HepG2 (cell line): ENCODE results near the gene LMX1B. TPM values are rescaled to one million over a fixed set of nuclear protein-coding genes. Genes with fewer than 3 reads are reported as not detected.
A peak's percentile ranks its signal among the peaks of the same experiment; 100 is the strongest.

Experiments
- ATAC-seq: fragments of 200-7000 bp; cut with Tn5 transposase; 3 replicates; pipeline ENCODE4 v1.9.1; 2020; ENCODE audit warnings: mild to moderate bottlenecking, moderate library complexity
- BruUV-seq: library from RNA; stranded (reverse); fragments of 400-500 nt; replicated peaks from 2 replicates; lab custom pipeline; 2021; lab: Mats Ljungman, UMichigan
- CTCF ChIA-PET: fragments of 300-600 bp; formaldehyde crosslinking; extraction: SDS; loops from one replicate; lab custom pipeline; 2021; ENCODE audit warnings: low total read pairs, inconsistent platforms, low intra/inter-chr PET ratio; lab: Yijun Ruan, JAX
- POLR2A ChIA-PET: fragments of 350-600 bp; sonication (Branson Sonifier 250); formaldehyde crosslinking; loops from one replicate; lab custom pipeline; 2020; ENCODE audit warnings: antibody characterized with exemption, inconsistent platforms; lab: Yijun Ruan, JAX
- DNase-seq: peaks from one replicate; pipeline ENCODE4 v3.0.0-alpha.2; 2015; ENCODE audit warnings: low spot score
- FAIRE-seq: peaks from 3 replicates; lab custom pipeline; 2011; peaks lifted over from hg19 to GRCh38; lab: Jason Lieb, UNC
- H2AFZ ChIP-seq: one replicate; pipeline ENCODE4 v1.6.1; 2011; ENCODE audit warnings: low read length, inconsistent platforms
- H3K27ac ChIP-seq: fragments of 300-600 bp; 3 replicates; pipeline ENCODE4 v1.8.0; 2011; ENCODE audit warnings: mixed run types, mild to moderate bottlenecking, mixed read lengths, low read length, inconsistent platforms; ENCODE audit not compliant: insufficient read depth; ENCODE audit errors: extremely low read length
- H3K27me3 ChIP-seq, 2 experiments: fragments of 200-600 bp in 1 of 2; 2 replicates in 1 of 2; 3 replicates in 1 of 2; pipeline versions ENCODE4 v1.6.0 to v1.8.0; 2011; ENCODE audit warnings: low read length in 2 of 2, mild to moderate bottlenecking in 2 of 2, moderate library complexity in 2 of 2, inconsistent platforms in 1 of 2; ENCODE audit not compliant: insufficient read depth in 2 of 2, control insufficient read depth in 1 of 2
- H3K36me3 ChIP-seq, 2 experiments: fragments of 200-600 bp in 1 of 2; replicated peaks in 1 of 2; 2 replicates in 1 of 2; 3 replicates in 1 of 2; pipeline versions ENCODE4 v1.5.1 to v1.8.0; 2011; ENCODE audit warnings: low read length in 2 of 2, inconsistent platforms in 1 of 2; ENCODE audit not compliant: insufficient read depth in 2 of 2, control insufficient read depth in 1 of 2
- H3K4me1 ChIP-seq: 2 replicates; pipeline ENCODE4 v1.5.1; 2012; ENCODE audit warnings: low read length, inconsistent platforms; ENCODE audit not compliant: insufficient read depth
- H3K4me2 ChIP-seq: 2 replicates; pipeline ENCODE4 v1.6.0; 2011; ENCODE audit warnings: low read depth, low read length, inconsistent platforms
- H3K4me3 ChIP-seq, 3 experiments: fragments of 200-600 bp in 1 of 3; sonication (generic), shearing (Covaris generic) in 1 of 3; replicated peaks in 1 of 3; 2 replicates each; pipeline ENCODE4 v1.5.1; 2011 to 2016; ENCODE audit warnings: low read length in 3 of 3, inconsistent platforms in 2 of 3, low read depth in 2 of 3, mild to moderate bottlenecking in 2 of 3, control low read depth in 1 of 3, mixed read lengths in 1 of 3; ENCODE audit not compliant: insufficient read depth in 1 of 3
- H3K79me2 ChIP-seq: one replicate; pipeline ENCODE4 v1.6.1; 2011; ENCODE audit warnings: low read length, inconsistent platforms; ENCODE audit not compliant: insufficient read depth
- H3K9ac ChIP-seq: 2 replicates; pipeline ENCODE4 v1.6.0; 2011; ENCODE audit warnings: mild to moderate bottlenecking, low read depth, low read length, inconsistent platforms; ENCODE audit not compliant: insufficient read depth
- H3K9me3 ChIP-seq: 2 replicates; pipeline ENCODE4 v1.5.1; 2012; ENCODE audit warnings: mild to moderate bottlenecking, low read length
- H4K20me1 ChIP-seq: 2 replicates; pipeline ENCODE4 v1.6.0; 2011; ENCODE audit warnings: inconsistent platforms, mild to moderate bottlenecking, low read length, moderate library complexity; ENCODE audit not compliant: insufficient read depth
- ATF1 ChIP-seq: IDR thresholded peaks from 2 replicates; pipeline ENCODE4 v1.6.1; 2016; ENCODE audit warnings: mild to moderate bottlenecking, control low read depth
- HOXA3 ChIP-seq: sonication (generic); formaldehyde crosslinking; IDR thresholded peaks from 2 replicates; pipeline ENCODE4 v1.5.0; 2020; ENCODE audit warnings: missing genetic modification reagents
- KDM1A ChIP-seq: IDR thresholded peaks from 2 replicates; pipeline ENCODE4 v1.6.1; 2016; ENCODE audit warnings: missing compliant biosample characterization
- SMAD3 ChIP-seq: sonication (generic); formaldehyde crosslinking; IDR thresholded peaks from 2 replicates; pipeline ENCODE4 v1.4.0; 2020; ENCODE audit warnings: missing genetic modification reagents
- SOX6 ChIP-seq, 2 experiments: fragments of 450-650 bp in 1 of 2; sonication (generic) in 1 of 2; formaldehyde crosslinking in 1 of 2; IDR thresholded peaks; 2 replicates each; pipeline versions ENCODE4 v1.4.0 to v1.6.1; 2017 to 2020; ENCODE audit warnings: antibody characterized with exemption in 1 of 2, mild to moderate bottlenecking in 1 of 2, missing genetic modification reagents in 1 of 2
- ZMYM2 ChIP-seq: sonication (generic); formaldehyde crosslinking; IDR thresholded peaks from 2 replicates; pipeline ENCODE4 v1.8.0; 2022; ENCODE audit warnings: mild to moderate bottlenecking, missing genetic modification reagents
- ZNF570 ChIP-seq: sonication (generic); formaldehyde crosslinking; IDR thresholded peaks from 2 replicates; pipeline ENCODE4 v1.4.0; 2020; ENCODE audit warnings: mild to moderate bottlenecking, missing genetic modification reagents, borderline replicate concordance
- ZNF598 ChIP-seq: sonication (generic); formaldehyde crosslinking; IDR thresholded peaks from 2 replicates; pipeline ENCODE4 v1.5.1; 2020; ENCODE audit warnings: mild to moderate bottlenecking, missing genetic modification reagents, borderline replicate concordance
- WGBS: methylation state at CpG from one replicate; pipeline ENCODE4 v1.1.6; 2017; ENCODE audit warnings: low lambda C conversion rate; 5-methylcytosine and 5-hydroxymethylcytosine counted together
- in situ Hi-C: cut with HindIII; loops from 2 replicates; pipeline ENCODE4 v1.10.0; 2017; ENCODE audit warnings: low pct_unique_long_range_greater_than_20kb; ENCODE audit not compliant: extremely low pct_ligation_motif_present
- intact Hi-C: fragments of 100-400 bp; cut with micrococcal nuclease; formaldehyde crosslinking; loops from one replicate; pipeline ENCODE4 v1.10.0; 2022; ENCODE audit not compliant: unreplicated experiment
- polyA plus RNA-seq, 8 experiments: library from polyadenylated mRNA; depleted of rRNA in 3 of 8; stranded (reverse) in 7 of 8; unstranded in 1 of 8; fragments of >200 nt; fragmentation: Illumina TruSeq in 4 of 8; extraction: Trizol in 4 of 8; gene quantifications; 2 replicates each; pipeline versions ENCODE4 v1.2.1 to v1.2.3, GENCODE V29; 2011 to 2016; ENCODE audit warnings: low read depth in 4 of 8, missing spikeins in 1 of 8, mixed read lengths in 1 of 8; ENCODE audit not compliant: insufficient read depth in 1 of 8
- total RNA-seq, 5 experiments: library from RNA; depleted of rRNA; stranded (reverse); fragments of >200 nt; fragmentation: Illumina TruSeq; extraction: Trizol; gene quantifications; 2 replicates each; pipeline ENCODE4 v1.2.3, GENCODE V29; 2016; ENCODE audit warnings: low read depth in 1 of 5
- TF ChIP-seq, protein P1 (sequence below), 2 experiments: sonication (generic) in 1 of 2; formaldehyde crosslinking in 1 of 2; IDR thresholded peaks; 2 replicates each; pipeline versions ENCODE4 v1.5.1 to v1.6.1; 2011 to 2020; ENCODE audit warnings: borderline replicate concordance in 1 of 2, low read depth in 1 of 2, low read length in 1 of 2, mild to moderate bottlenecking in 1 of 2, missing genetic modification reagents in 1 of 2, moderate library complexity in 1 of 2
- TF ChIP-seq, protein P2 (sequence below): sonication (generic); formaldehyde crosslinking; IDR thresholded peaks from 2 replicates; pipeline ENCODE4 v1.4.0; 2020; ENCODE audit warnings: missing genetic modification reagents, borderline replicate concordance
- TF ChIP-seq, protein P3 (sequence below): sonication (generic); formaldehyde crosslinking; IDR thresholded peaks from 2 replicates; pipeline ENCODE4 v1.4.0; 2020; ENCODE audit warnings: missing genetic modification reagents; ENCODE audit errors: not compliant biosample characterization
- TF ChIP-seq, protein P4 (sequence below): sonication (generic); formaldehyde crosslinking; IDR thresholded peaks from 2 replicates; pipeline ENCODE4 v1.4.0; 2020; ENCODE audit warnings: mild to moderate bottlenecking, missing genetic modification reagents

The LMX1B gene
- total and polyA plus RNA-seq, 2 of the 13 experiments (the other 11 are each of a cell fraction or from before 2014, with no cell fraction given): not detected

DNA sequence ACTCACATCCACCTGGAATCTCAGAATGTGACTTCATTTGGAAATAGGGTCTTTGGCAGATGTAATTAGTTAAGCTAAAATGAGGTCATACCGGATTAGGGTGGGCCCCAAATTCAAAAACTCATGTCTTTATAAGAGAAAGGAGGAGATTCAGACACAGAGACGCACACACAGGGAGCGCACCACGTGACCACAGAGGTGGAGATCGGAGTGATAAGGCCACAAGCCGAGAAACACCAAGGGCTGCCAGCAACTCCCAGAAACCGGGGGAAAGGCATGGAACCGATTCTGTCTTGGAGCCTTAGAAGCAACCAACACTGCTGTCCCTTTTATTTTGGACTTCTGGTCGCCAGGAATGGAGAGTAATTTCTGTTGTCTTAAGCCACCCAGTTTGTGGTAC, 31.8 kb upstream of the LMX1B start:
- 10% methylated on average over 9 of the region's 9 CpGs for WGBS
- TF ChIP-seq, protein P1, sequence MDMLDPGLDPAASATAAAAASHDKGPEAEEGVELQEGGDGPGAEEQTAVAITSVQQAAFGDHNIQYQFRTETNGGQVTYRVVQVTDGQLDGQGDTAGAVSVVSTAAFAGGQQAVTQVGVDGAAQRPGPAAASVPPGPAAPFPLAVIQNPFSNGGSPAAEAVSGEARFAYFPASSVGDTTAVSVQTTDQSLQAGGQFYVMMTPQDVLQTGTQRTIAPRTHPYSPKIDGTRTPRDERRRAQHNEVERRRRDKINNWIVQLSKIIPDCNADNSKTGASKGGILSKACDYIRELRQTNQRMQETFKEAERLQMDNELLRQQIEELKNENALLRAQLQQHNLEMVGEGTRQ (IDR thresholded peaks at IDR 0.05; ENCODE audit: low read depth, low read length): peak; percentile 29; the same call in 1 of the 2 replicates
- TF ChIP-seq, protein P1 (CRISPR knock-in tag; IDR thresholded peaks at IDR 0.05; ENCODE audit: borderline replicate concordance): no peak; the same call in 1 of the 2 replicates
- no peak for TF ChIP-seq ATF1 (CRISPR knock-in tag)
- no peak for TF ChIP-seq SOX6 (IDR thresholded peaks at IDR 0.05)
- TF ChIP-seq SOX6 (CRISPR knock-in tag; IDR thresholded peaks at IDR 0.05): no peak
- no peaks in the 10 kb centered on the region for H4K20me1 ChIP-seq
- no peak for DNase-seq
- ChIA-PET POLR2A (no interaction called here), CTCF (no interaction called here)
- H3K79me2 ChIP-seq: no peaks in the 10 kb centered on the region
- in situ Hi-C loops (no loop called here), intact Hi-C loops (no loop called here)
- peaks cover 25% of the 10 kb centered on the region for H3K4me1 ChIP-seq
- no peak for FAIRE-seq
- no peak overlapping the region for H3K9ac ChIP-seq
- no peak overlapping the region for H3K4me2 ChIP-seq
- H3K27ac ChIP-seq: no peak overlapping the region
- H3K9me3 ChIP-seq: no peaks in the 10 kb centered on the region
- no peak overlapping the region for H3K4me3 ChIP-seq
- peaks cover 4 to 55% of the 10 kb centered on the region in 2 experiments; a peak in 4 of 5 replicates for H3K27me3 ChIP-seq
- no peak for ATAC-seq
- H3K36me3 ChIP-seq: no peaks in the 10 kb centered on the region
- no TSS peak for BruUV-seq
- H2AFZ ChIP-seq: no peak overlapping the region

DNA sequence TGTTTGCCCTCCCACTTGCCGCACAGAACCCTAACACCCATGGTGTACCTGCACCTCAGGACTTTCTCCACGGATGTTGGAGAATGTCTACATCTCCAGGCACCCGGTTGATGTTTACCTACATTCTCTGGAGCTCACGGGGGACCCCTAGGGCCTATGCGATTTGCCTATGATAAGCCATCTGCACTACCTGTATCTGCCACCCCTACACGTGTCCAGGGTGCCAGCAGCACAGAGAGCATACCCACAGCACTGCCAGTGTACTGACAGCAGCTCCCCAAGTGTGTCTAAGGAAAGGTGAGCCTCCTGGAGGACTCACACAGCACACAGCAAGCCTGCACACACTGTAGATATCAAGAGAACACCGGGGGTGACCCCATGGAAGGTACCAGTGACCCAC, 31.3 kb upstream of the LMX1B start:
- FAIRE-seq (no peak), DNase-seq (no peak), ATAC-seq (peak; percentile 40)
- Histone ChIP-seq H3K79me2 (no peaks in the 10 kb centered on the region), H3K9me3 (no peaks in the 10 kb centered on the region), H3K9ac (no peak overlapping the region), H3K4me2 (no peak overlapping the region), H3K4me1 (peaks cover 31% of the 10 kb centered on the region), H3K4me3 (no peak overlapping the region), H3K36me3 (no peaks in the 10 kb centered on the region), H2AFZ (no peak overlapping the region), H4K20me1 (no peaks in the 10 kb centered on the region), H3K27me3 (peaks cover 4 to 58% of the 10 kb centered on the region in 2 experiments; a peak in 4 of 5 replicates), H3K27ac (no peak overlapping the region)
- WGBS: 31% methylated on average over 6 of the region's 7 CpGs
- in situ Hi-C loops (no loop called here), intact Hi-C loops (no loop called here)
- ChIA-PET POLR2A (no interaction called here), CTCF (no interaction called here)
- BruUV-seq: no TSS peak
- TF ChIP-seq, protein P2, sequence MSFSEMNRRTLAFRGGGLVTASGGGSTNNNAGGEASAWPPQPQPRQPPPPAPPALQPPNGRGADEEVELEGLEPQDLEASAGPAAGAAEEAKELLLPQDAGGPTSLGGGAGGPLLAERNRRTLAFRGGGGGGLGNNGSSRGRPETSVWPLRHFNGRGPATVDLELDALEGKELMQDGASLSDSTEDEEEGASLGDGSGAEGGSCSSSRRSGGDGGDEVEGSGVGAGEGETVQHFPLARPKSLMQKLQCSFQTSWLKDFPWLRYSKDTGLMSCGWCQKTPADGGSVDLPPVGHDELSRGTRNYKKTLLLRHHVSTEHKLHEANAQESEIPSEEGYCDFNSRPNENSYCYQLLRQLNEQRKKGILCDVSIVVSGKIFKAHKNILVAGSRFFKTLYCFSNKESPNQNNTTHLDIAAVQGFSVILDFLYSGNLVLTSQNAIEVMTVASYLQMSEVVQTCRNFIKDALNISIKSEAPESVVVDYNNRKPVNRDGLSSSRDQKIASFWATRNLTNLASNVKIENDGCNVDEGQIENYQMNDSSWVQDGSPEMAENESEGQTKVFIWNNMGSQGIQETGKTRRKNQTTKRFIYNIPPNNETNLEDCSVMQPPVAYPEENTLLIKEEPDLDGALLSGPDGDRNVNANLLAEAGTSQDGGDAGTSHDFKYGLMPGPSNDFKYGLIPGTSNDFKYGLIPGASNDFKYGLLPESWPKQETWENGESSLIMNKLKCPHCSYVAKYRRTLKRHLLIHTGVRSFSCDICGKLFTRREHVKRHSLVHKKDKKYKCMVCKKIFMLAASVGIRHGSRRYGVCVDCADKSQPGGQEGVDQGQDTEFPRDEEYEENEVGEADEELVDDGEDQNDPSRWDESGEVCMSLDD (CRISPR knock-in tag): no peak
- no peak for TF ChIP-seq ZMYM2
- no peak for TF ChIP-seq KDM1A (CRISPR knock-in tag)
- no peak for TF ChIP-seq HOXA3 (CRISPR knock-in tag)
- TF ChIP-seq SMAD3 (CRISPR knock-in tag): no peak
- no peak for TF ChIP-seq ZNF598
- TF ChIP-seq ZNF570 (CRISPR knock-in tag): no peak
- TF ChIP-seq, protein P3, sequence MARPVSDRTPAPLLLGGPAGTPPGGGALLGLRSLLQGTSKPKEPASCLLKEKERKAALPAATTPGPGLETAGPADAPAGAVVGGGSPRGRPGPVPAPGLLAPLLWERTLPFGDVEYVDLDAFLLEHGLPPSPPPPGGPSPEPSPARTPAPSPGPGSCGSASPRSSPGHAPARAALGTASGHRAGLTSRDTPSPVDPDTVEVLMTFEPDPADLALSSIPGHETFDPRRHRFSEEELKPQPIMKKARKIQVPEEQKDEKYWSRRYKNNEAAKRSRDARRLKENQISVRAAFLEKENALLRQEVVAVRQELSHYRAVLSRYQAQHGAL (CRISPR knock-in tag): no peak
- TF ChIP-seq, protein P4, sequence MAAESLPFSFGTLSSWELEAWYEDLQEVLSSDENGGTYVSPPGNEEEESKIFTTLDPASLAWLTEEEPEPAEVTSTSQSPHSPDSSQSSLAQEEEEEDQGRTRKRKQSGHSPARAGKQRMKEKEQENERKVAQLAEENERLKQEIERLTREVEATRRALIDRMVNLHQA (CRISPR knock-in tag): no peak
